VCaP (cell line): ENCODE data around the gene PCDHA1.
"Not testable (repeated sequence)": the region's sequence is repeated elsewhere in the genome, so short reads cannot be mapped to it uniquely, and the experiment has no call there.

Experiments
- H3K27ac ChIP-seq: fragments of 450-650 bp; 2 replicates; pipeline ENCODE4 v1.5.1; 2017
- TF ChIP-seq, protein P1 (sequence below): fragments of 450-650 bp; conservative IDR thresholded peaks from 2 replicates; pipeline ENCODE4 v1.5.1; 2017; ENCODE audit warnings: mild to moderate bottlenecking, moderate library complexity

The PCDHA1 gene

DNA sequence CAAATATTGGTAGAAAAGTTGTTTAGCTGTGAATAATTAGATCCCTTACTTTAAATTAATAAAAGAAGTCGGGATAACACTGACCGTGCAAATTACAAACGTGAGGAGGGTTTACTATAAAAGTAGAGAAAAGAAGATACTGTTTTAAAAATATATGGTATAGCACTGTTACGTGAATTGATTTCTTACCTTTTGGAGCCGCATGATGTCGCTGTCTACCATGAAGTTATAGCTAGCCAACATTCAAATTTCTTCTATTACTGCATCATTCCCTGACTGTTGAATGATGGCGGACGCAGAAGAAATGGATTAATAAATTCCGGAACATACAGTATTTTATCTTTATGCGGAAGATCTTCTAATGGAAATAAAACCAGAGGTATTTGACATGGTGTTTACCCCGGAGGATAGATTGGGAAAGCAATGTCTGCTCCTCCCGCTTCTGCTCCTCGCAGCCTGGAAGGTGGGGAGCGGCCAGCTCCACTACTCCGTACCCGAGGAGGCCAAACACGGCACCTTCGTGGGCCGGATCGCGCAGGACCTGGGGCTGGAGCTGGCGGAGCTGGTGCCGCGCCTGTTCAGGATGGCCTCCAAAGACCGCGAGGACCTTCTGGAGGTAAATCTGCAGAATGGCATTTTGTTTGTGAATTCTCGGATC is 41.9 kb downstream of the PCDHA1 start, which contains the start of gene PCDHA6:
TSS of gene PCDHA6 (plus strand) at position 257 of the 658 bp plus-strand sequence. CDS start at position 389, 132 bp downstream.
- TF ChIP-seq, protein P1, sequence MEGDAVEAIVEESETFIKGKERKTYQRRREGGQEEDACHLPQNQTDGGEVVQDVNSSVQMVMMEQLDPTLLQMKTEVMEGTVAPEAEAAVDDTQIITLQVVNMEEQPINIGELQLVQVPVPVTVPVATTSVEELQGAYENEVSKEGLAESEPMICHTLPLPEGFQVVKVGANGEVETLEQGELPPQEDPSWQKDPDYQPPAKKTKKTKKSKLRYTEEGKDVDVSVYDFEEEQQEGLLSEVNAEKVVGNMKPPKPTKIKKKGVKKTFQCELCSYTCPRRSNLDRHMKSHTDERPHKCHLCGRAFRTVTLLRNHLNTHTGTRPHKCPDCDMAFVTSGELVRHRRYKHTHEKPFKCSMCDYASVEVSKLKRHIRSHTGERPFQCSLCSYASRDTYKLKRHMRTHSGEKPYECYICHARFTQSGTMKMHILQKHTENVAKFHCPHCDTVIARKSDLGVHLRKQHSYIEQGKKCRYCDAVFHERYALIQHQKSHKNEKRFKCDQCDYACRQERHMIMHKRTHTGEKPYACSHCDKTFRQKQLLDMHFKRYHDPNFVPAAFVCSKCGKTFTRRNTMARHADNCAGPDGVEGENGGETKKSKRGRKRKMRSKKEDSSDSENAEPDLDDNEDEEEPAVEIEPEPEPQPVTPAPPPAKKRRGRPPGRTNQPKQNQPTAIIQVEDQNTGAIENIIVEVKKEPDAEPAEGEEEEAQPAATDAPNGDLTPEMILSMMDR = peak; percentile 17; the same call in 1 of the 2 replicates
- no peak within 1 kb of the TSS for H3K27ac ChIP-seq

DNA sequence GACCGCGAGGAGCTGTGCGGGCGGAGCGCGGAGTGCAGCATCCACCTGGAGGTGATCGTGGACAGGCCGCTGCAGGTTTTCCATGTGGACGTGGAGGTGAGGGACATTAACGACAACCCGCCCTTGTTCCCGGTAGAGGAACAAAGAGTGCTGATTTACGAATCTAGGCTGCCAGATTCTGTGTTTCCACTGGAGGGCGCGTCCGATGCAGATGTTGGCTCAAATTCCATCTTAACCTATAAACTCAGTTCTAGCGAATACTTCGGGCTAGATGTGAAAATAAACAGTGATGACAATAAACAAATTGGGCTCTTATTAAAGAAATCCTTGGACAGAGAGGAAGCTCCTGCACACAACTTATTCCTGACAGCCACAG is 42.4 kb downstream of the PCDHA1 start:
- no peak overlapping the region for H3K27ac ChIP-seq
- TF ChIP-seq, protein P1 = no peak

DNA sequence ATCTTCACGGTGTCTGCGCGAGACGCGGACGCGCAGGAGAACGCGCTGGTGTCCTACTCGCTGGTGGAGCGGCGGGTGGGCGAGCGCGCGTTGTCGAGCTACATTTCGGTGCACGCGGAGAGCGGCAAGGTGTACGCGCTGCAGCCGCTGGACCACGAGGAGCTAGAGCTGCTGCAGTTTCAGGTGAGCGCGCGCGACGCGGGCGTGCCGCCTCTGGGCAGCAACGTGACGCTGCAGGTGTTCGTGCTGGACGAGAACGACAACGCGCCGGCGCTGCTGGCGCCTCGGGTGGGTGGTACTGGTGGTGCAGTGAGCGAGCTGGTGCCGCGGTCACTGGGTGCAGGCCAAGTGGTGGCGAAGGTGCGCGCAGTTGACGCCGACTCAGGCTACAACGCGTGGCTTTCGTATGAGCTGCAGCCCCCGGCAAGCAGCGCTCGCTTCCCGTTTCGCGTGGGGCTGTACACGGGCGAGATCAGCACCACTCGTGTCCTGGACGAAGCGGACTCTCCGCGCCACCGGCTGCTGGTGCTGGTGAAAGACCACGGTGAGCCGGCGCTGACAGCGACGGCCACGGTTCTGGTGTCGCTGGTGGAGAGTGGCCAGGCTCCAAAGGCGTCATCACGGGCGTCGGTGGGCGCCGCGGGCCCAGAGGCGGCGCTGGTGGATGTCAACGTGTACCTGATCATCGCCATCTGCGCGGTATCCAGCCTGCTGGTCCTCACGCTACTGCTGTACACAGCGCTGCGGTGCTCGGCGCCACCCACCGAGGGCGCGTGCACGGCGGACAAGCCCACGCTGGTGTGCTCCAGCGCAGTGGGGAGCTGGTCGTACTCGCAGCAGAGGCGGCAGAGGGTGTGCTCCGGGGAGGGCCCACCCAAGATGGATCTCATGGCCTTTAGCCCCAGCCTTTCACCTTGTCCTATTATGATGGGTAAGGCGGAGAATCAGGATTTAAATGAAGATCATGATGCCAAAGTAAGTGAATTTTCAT is 43.9 kb downstream of the PCDHA1 start:
- not testable (repeated sequence) for H3K27ac ChIP-seq

DNA sequence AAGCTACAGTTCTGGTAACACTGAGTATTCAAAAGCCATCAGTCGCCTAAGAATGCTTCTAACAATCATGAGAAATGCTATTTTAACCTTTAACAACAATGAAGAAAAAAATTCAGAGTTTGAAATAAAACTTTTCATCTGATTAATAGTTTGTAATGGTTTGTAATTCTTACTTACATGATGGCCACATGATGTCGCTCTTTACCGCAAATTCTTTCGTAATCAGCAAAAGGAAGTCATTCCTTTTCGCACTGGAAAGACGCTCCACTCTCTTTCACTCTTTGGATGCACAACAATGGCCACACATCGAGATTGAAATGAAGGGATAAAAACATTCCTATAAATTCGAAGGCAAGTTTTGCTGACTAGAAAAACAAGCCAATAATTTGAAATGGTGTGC is 48.1 kb downstream of the PCDHA1 start, which contains the start of gene PCDHA7:
TSS of gene PCDHA7 (plus strand) at position 277 of the 400 bp plus-strand sequence. CDS start at position 392, 115 bp downstream.
- H3K27ac ChIP-seq = no peak within 1 kb of the TSS
- TF ChIP-seq, protein P1 = 0 out of 2 replicates have a peak, but pooled peaks have one; percentile 24

DNA sequence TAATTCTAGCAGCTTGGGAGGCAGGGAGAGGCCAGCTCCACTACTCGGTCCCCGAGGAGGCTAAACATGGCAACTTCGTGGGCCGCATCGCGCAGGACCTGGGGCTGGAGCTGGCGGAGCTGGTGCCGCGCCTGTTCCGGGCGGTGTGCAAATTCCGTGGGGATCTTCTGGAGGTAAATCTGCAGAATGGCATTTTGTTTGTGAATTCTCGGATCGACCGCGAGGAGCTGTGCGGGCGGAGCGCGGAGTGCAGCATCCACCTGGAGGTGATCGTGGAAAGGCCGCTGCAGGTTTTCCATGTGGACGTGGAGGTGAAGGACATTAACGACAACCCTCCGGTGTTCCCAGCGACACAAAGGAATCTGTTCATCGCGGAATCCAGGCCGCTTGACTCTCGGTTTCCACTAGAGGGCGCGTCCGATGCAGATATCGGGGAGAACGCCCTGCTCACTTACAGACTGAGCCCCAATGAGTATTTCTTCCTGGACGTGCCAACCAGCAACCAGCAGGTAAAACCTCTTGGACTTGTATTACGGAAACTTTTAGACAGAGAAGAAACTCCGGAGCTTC is 48.6 kb downstream of the PCDHA1 start:
- not testable (repeated sequence) for H3K27ac ChIP-seq

DNA sequence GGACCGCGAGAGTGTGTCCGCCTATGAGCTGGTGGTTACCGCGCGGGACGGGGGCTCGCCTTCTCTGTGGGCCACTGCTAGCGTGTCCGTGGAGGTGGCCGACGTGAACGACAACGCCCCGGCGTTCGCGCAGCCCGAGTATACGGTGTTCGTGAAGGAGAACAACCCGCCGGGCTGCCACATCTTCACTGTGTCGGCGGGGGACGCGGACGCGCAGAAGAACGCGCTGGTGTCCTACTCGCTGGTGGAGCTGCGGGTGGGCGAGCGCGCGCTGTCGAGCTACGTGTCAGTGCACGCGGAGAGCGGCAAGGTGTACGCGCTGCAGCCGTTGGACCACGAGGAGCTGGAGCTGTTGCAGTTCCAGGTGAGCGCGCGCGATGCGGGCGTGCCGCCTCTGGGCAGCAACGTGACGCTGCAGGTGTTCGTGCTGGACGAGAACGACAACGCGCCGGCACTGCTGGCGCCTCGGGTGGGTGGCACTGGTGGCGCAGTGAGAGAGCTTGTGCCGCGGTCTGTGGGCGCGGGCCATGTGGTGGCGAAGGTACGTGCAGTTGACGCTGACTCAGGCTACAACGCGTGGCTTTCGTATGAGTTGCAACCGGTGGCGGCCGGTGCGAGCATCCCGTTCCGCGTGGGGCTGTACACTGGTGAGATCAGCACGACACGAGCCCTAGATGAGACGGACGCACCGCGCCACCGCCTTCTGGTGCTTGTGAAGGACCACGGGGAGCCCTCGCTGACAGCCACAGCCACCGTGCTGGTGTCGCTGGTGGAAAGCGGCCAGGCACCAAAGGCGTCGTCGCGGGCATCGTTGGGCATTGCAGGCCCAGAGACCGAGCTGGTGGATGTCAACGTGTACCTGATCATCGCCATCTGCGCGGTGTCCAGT is 49.9 kb downstream of the PCDHA1 start:
- no peak overlapping the region for H3K27ac ChIP-seq
- TF ChIP-seq, protein P1 = no peak

DNA sequence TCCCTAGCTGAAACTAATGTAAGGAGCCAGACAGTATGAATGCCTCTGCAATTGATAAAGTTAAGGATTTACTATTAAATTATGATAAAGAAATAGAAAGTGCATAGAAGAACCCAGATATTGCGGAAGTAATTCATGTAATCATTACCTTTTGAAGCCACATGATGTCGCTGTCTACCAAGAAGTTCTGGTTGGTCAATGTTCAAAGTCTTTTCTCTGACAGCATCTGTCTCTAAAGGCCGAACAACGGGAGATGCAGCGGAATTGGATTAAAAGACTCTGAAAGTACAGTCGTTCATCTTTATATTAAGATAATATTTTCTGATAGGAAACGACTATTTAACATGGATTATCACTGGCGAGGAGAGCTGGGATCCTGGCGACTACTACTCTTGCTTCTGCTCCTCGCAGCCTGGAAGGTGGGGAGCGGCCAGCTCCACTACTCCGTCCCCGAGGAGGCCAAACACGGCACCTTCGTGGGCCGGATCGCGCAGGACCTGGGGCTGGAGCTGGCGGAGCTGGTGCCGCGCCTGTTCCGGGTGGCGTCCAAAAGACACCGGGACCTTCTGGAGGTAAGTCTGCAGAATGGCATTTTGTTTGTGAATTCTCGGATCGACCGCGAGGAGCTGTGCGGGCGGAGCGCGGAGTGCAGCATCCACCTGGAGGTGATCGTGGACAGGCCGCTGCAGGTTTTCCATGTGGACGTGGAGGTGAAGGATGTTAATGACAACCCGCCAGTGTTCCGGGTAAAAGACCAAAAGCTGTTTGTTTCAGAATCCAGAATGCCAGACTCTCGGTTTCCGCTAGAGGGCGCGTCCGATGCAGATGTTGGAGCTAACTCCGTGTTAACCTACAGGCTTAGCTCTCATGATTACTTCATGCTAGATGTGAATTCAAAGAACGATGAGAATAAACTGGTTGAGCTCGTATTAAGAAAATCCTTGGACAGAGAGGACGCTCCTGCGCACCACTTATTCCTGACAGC is 55.3 kb downstream of the PCDHA1 start, which contains the start of gene PCDHA8:
TSS of gene PCDHA8 (plus strand) at position 210 of the 985 bp plus-strand sequence. CDS start at position 345, 135 bp downstream.
- H3K27ac ChIP-seq = no peak within 1 kb of the TSS
- TF ChIP-seq, protein P1 = peak; percentile 40
